GM12801 (cell line): ENCODE measurements around the gene MAPKBP1.

Experiments used
- TF ChIP-seq, protein P1 (sequence below): IDR thresholded peaks from one replicate; pipeline ENCODE4 v1.5.1; 2011; ENCODE audit warnings: control low read depth; ENCODE audit not compliant: insufficient read length; ENCODE audit errors: extremely low read depth

MAPKBP1 gene

DNA sequence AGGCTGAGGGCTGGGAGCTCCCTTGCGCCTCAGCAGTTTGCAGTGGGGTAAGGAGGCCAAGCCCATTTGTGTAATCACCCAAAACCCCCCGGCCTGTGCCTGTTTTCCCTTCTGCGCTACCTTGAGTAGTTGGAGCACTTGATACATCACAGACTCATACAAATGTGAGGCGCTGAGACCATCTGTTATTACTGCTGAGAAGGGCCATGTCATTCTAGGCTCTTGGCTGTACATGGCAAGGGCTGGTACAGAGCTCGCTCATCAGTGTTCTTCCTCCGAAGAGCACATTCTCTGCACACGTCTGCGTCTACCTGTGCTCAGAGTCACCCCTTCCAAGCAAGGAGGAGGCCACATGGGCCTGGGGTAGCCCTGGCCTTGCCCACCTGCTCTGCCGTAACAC, 73.7 kb downstream of the MAPKBP1 start:
- TF ChIP-seq, protein P1, sequence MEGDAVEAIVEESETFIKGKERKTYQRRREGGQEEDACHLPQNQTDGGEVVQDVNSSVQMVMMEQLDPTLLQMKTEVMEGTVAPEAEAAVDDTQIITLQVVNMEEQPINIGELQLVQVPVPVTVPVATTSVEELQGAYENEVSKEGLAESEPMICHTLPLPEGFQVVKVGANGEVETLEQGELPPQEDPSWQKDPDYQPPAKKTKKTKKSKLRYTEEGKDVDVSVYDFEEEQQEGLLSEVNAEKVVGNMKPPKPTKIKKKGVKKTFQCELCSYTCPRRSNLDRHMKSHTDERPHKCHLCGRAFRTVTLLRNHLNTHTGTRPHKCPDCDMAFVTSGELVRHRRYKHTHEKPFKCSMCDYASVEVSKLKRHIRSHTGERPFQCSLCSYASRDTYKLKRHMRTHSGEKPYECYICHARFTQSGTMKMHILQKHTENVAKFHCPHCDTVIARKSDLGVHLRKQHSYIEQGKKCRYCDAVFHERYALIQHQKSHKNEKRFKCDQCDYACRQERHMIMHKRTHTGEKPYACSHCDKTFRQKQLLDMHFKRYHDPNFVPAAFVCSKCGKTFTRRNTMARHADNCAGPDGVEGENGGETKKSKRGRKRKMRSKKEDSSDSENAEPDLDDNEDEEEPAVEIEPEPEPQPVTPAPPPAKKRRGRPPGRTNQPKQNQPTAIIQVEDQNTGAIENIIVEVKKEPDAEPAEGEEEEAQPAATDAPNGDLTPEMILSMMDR, result no peak

DNA sequence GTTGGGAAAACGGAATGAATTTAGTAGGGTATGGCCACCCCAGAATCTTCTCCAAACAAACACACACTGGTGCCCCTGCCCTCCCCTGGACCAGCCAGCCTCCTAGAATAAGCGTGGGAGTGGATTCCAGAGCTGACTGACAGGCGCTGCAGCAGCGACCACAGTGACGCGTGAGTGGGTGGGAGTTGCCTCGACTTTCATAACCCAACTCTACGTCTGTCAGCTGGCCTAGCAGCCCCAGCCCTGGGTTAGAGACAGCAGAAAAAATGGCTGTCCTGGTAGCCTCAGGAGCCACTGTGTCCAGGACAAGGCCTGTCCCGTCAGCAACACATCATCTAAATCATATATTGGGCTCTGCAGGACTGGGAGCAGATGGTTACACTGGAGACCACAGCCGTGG, 74.3 kb downstream of the MAPKBP1 start:
- TF ChIP-seq, protein P1, result no peak

DNA sequence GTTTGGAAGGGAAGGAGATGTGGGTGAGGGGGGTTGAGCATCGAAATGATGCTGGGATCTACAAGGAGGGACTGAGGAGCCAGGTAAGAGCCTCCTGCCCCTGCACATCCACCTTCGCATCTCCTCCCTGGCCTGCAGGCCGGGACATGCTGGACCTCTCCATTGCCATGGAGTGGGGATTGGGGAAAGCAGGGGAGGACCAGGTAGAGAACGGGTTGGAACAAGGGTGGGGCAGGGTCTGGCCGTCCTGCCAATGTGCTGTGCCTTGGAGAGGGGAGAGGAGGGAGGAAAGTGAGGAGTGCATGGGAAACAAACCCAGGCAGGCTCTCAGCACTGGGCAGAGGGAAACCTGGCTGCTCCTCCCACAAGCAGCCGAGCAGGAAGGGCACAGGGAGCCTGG, 74.9 kb downstream of the MAPKBP1 start:
- TF ChIP-seq, protein P1, result no peak

DNA sequence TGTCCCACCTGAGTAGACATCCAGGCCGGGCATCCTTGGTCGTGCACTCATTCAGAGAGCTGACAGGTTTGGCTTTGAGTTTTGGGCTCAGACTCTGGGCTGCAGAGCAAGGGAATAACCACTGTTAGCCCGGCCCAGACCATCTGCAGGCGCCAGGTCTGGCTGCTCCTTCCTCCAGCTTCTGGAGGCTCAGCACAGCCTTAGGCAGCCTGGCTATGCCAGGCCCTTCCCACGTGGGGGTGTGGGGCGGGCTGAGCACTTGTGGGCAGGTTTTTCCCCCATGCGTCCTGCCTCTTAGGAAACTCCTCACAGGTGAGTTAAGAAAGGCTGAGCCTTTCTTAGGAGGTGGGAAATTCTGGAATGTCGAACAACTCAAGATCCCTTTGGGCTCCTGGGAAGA, 75.6 kb downstream of the MAPKBP1 start:
- TF ChIP-seq, protein P1, result no peak

DNA sequence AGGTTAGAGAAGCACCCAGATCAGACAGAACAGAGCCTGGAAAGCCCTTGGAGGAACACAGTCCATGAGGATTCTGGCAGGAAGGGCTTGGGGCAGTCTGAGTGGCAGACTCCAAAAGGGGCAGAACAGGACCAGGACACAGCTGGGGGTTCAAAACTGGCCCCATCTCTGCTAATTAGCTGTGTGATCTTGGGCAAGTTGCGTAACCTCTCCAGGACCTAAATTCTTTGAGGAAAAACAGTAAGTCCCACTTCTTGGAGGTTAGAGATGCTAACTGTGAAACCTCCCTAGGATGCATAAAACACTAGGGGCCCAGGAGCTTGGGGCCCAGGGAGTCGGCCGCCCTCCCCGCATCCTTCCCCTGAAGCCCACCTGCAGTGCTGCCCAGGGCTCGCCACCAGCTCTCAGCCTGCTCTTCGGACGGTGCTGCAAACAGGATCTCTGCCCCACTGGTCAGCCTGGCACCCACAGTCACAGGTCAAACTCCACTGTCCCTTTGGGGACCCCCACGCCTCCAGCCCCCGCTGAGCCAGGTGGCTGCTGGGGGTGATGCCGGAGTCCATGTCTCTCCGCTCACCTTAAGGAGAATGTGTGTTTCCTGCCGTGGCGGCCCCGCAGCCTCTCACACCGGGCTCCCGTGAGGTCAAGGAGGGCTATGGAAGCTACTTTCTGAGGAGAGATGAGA, 76.3 kb downstream of the MAPKBP1 start:
- TF ChIP-seq, protein P1, result no peak

DNA sequence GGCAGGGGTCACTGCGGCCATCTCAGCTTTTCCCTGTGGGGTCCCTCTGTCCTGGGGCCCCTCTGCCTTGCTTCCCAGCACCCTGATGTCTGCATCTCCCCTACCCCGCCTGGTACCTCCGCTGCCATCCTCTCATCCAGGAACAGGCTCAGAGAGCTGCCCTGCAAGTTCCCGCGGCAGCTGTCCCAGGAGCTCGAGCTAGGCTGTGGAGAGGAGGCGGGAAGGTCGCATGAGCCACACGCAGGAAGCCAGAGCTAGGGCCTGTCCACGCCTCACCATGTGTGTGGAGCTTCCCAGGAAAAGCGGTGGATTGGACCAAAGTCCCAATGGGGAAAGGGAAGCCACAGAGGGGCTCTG, 76.9 kb downstream of the MAPKBP1 start:
- TF ChIP-seq, protein P1, result no peak

DNA sequence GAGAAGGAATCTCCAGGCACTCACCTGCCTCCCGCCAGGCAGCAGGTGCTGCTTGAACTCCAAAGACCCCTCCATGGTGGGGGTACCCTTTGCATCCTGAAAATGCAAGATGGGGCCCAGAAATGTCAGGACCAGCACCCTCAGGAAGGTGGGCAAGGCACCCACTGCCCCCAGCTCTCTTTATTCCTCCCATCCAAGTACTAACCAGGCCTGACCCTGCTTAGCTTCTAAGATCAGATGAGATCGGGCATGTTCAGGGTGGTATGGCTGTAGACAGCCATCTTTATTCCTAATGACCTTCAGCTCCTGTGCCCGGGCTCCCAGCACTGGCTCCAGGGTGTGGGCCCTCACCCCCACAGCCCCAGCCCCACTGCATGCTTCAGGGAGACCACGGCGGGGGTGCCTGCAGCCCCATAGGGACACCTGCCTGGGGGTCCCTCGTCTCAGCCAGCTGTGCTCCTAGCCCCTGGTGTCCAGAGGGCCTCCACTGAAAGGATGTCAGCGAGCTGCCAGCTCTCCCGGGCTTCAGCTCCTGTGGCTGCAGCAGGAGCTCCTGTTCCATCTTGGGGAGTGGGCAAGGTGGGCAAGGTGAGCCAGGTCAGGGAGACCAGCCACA, 77.6 kb downstream of the MAPKBP1 start:
- TF ChIP-seq, protein P1, result no peak
